ENCODE results near the gene SYNPO2.
A peak's percentile ranks its signal among the peaks of the same experiment; 100 is the strongest.
"Not testable (repeated sequence)": the region's sequence is repeated elsewhere in the genome, so short reads cannot be mapped to it uniquely, and the experiment has no call there.

The SYNPO2 gene

GRCh38 chr4:119035951-119036737 is 147.5 kb downstream of the SYNPO2 start:
- DNase-seq (ENCODE audit: low spot score): no peak

- no peak for DNase-seq (ENCODE audit: low spot score)
Measured at GRCh38 chr4:119037709-119038108, 149.1 kb downstream of the SYNPO2 start.

DNA sequence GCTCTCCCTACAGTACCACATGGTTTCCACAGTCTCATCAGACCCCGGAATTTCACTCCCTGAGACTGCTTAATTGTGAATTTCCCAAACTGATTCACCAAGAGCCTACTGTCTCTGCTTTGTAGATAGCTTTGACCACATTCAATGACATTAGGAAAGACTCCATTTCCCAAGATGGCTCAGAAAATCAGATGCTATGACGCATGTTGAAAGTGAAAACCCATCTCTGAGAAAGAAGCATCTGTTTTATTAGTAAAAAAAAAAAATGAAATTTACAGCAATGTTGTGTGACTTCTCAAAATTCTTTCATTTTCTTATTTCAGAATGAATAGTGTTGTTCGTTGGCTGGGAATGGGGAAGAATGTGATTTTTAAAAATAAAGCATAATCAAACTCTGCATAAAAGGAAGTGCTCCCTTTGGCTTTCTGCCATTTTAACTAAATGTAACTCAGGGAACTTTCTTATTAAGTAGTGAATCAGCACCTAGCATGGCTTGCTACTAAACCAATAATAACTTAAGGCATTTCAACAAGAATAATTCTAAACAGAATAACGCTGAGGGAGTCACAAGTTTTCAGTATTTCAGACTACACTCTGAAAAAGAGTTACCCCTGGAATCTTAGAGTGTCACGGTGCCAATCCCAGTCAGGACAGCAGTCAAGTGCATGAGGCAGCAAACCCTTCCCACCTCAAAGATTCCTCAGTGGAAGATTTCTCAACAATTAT is 149.6 kb downstream of the SYNPO2 start:
- DNase-seq (ENCODE audit: low spot score): no peak

DNA sequence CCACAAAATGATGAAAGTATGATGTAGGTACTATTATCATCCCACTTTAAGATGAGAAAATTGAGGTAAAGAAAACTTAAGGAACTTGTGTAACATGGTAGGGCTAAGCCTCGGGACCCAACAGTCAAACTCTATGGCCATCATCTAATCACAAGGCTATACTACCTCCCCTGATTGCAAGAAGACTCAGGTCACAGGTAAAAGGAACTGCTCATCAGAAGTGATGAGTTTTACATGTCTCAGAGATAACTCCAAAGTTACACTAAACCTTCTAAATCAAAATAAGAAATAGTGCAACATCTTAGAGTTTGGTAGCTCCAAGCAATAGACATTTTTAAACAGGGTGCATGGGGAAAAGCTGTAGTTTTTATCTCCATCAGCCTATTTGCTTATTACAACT is 150.5 kb downstream of the SYNPO2 start:
- DNase-seq (ENCODE audit: low spot score): no peak

- no peak for DNase-seq (ENCODE audit: low spot score)
Measured at GRCh38 chr4:119039779-119040178, 151.1 kb downstream of the SYNPO2 start.

DNA sequence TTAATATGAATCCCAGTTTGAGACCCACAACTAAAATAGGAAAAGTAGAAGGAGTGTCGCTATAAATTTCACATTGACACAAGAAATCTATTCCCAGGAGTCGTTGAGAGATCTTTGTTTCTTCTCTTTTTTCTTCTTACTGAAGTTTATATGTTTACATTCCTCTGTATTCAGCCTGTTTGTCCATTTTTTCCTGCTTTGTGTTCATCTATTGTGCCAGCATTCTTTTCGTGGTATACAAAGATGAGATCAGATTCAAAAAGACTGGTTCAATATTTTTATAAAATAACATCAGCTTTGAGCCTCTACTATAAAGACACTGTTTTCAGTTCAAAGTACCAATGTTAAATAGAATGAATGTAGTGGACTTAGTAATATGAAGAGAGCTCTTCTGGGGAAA is 151.6 kb downstream of the SYNPO2 start:
- no peak for DNase-seq (ENCODE audit: low spot score)

DNA sequence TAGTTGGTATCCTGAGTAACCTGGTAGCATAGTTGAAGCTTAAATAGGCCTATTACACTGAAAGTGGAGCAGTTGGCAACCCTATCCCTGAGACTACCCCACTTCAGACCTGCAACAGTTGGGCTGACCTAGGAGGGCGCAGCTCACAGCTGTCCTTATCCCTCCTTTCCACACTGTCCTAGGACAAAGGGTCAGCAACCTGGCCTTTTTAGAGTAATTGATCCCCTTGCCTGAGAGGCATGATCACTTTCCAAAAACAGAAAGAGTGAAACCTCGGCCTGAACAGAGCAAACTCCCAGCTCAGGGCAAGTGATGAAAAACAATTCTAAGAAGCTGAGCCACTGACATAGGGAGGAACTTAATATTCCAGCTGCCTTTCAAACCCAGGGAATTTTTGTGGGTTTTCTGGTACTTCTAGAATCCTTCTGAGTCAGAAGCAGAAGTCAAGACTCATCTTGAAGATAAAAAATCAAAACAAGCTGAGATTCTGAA is 152.1 kb downstream of the SYNPO2 start:
- DNase-seq (ENCODE audit: low spot score): peak; percentile 58

DNA sequence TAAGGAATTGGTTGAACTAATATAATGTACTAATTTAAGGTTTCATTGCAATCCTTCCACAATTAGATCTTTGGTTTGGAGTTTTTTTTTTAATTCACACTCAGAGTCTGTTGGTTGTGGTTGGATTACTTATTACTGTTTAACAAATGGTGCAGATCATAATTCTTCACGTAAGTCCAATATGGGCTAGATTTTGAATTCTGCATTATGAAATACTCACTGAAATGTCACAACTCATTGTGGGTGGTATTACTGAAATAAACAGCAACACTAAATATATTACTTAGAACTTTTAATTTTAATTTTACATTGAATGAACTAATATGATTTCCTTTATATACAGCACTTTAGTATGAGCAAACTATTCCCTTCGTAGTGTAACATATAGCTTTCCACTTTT is 152.7 kb downstream of the SYNPO2 start:
- no peak for DNase-seq (ENCODE audit: low spot score)

DNA sequence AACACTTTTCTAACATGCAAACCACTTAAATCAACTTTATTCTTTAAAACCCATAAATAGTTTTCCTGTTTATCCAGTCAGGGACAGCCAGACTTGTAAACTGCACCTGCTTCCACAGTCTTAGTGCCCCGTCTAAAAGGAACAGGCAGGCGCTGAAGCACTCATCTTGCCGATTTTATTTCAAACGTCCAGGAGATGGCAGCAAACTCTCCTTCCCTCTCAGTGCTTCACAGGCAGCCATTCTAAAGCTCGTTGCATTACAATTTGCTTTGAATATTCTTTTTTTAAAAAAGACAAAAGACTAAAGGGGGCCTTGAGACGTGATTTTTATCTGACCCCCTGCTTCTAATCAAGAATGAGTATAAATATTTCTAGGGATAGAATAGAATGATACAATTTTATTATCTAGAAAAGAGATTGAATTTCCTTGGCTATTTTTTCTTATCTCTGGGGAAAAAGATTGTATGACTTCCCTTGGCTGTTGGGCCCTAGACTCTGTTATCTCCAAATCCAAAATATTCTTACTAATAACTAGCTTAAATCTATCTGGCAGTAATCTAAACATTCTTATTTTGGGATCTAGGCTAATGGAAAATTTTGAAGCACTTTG is 153.4 kb downstream of the SYNPO2 start:
- peak; percentile 35 for DNase-seq (ENCODE audit: low spot score)

DNA sequence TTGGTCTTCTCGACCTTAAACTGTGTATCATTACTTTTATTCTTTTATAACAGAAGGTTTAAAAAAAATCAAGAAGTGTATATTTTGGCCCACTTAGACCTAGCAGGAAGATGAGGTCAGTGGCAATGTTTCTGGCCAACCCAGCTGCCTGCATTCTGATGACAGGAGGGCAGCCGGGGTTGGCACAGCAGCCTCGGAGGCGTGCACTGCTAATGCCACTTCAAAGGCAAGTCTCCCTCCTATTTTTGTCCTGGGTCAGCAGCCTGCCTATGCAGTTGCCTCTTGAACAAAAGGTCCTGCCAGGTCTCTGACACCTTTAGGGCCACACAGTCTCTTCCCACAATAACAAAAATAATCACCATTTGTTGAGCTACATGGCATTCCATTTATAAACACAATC is 157.6 kb downstream of the SYNPO2 start:
- DNase-seq (ENCODE audit: low spot score): no peak

DNA sequence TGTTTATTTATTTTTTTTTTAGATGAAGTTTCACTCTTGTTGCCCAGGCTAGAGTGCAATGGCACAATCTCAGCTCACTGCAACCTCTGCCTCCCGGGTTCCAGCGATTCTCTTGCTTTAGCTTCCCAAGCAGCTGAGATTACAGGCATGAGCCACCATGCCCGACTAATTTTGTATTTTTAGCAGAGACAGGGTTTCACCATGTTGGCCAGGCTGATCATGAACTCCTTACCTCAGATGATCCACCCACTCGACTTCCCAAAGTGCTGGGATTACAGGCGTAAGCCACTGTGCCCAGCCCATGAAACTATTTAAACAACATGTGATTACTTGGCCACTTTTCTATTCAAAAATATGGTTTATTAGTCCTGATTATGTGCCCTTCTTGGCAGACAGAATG is 158.4 kb downstream of the SYNPO2 start:
- not testable (repeated sequence) for DNase-seq (ENCODE audit: low spot score)

GRCh38 chr4:119048446-119048845 is 159.8 kb downstream of the SYNPO2 start:
- DNase-seq (ENCODE audit: low spot score): no peak

DNA sequence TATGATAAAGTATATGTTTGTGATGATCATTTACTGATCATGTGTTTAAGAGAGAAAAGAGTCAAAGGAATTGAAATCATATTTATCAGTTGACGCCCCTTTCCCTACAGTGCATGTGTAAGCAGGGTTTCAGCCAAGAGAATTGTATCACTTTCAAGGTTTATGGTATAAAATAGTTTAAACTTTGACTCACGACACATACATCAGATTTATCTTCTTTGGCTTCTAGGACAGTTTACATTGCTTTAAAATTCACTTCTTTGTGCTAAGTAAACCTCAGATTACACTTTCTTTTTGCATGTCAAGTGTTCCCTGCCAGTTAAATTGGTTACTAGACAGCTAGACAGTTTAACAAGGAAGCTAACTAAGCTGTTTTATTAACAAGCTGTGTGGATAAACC is 160.7 kb downstream of the SYNPO2 start:
- DNase-seq (ENCODE audit: low spot score): no peak

DNA sequence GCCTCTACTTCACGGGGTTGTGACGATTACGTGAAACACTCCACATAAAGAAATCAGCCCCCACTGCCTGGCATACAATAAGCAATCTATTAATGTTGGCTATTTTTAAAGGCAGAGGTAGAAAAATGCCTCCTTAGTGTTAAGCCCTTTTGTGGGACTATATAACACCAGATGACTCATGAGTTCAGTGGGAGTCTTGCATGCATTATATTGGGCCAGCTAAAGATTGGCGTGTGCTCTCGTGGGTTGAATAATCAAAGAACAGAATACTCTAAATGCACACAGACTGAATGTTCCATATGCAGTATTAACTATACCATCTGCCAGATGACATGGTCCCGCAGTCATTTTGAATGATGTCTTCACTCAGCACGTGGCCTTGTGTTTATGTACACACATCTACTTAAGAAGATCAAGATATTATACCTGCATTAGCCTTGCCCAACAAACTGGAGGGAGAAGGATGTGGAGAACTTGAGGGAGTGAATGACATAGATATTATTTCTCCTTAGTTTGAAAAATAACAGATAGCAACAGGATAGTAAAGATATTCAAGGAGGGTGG is 162.0 kb downstream of the SYNPO2 start:
- no peak for DNase-seq (ENCODE audit: low spot score)

DNA sequence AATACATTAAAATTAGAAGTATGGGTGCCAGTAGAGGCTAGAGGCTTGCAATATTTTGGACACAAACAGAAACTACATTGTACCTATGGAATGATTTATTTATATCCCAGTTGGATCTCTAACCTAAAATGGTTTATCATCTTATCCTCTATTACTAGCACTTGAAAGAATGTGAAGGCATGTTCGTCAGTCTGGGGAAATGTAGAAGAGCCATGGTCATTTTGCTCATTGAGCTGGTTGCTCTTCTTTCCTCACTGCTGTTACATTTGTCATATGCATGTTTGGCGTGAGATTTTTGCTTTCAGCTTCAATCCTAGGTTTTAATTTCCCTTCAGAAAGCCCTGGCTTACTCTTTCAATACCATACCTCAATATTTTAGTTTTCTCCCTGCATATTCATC is 164.6 kb downstream of the SYNPO2 start:
- DNase-seq (ENCODE audit: low spot score): no peak

DNA sequence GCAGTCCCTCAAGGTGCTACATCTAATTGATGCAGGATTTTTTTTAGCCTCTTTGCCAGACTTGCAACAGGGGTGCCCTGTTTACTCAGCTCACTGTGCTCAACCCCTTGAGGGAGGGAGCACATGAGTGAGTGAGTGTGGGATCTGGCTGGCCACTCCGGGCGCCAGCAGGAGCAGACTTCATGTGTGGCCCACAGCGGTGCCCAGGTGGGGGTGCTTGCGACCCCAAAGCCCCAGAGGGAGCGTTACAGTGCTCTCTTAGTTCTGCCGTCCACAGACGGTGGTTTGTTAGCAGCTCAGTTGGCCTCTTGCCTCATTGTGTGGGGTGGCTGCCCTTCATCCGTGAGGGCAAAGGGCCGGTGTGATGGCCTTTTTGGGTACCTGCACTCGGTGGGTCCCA is 165.3 kb downstream of the SYNPO2 start:
- DNase-seq (ENCODE audit: low spot score): no peak

DNA sequence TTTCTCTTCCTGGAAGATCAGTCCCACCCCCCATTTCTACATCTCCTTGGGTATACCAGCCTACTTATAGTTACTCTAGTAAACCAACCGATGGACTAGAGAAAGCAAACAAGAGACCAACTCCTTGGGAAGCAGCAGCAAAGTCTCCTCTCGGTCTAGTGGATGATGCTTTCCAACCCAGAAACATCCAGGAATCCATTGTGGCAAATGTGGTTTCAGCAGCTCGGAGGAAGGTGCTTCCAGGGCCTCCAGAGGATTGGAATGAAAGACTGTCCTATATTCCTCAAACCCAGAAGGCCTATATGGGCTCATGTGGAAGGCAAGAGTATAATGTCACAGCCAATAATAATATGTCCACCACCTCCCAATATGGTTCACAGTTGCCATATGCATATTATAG is 168.8 kb downstream of the SYNPO2 start:
- DNase-seq (ENCODE audit: low spot score): no peak

- no peak for DNase-seq (ENCODE audit: low spot score)
Measured at GRCh38 chr4:119059221-119059620, 170.6 kb downstream of the SYNPO2 start.

GRCh38 chr4:119067125-119067524 is 178.5 kb downstream of the SYNPO2 start:
- DNase-seq (ENCODE audit: low spot score): not testable (repeated sequence)

GRCh38 chr4:119067670-119068360 is 179.2 kb downstream of the SYNPO2 start:
- DNase-seq (ENCODE audit: low spot score): not testable (repeated sequence)

- DNase-seq (ENCODE audit: low spot score): no peak
Measured at GRCh38 chr4:119068529-119068962, 179.9 kb downstream of the SYNPO2 start.

DNA sequence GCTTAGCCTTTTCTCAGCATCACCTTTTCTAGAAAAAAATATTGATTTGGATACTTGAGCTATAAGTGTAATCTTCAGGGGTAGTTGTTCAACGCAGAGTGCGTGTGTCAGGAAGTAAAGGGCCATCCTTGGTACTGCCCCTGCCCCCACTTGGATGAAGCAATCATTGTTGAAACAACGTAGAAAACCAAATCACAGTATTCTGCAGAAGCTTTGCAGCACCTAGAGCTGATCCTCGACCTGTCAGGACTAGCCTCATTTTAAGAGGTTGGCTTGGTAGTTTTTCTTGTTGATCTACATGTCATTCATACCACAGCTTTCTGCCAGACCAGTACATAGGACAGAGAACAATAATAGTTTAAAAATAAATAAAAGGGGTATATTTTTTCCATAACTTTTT is 181.6 kb downstream of the SYNPO2 start:
- DNase-seq (ENCODE audit: low spot score): no peak

Measured in hepatic stellate cell (primary cell).